ENCODE data around the gene P2RY8.

GRCh38 chrX:1511829-1512228 is 25.2 kb downstream of the P2RY8 start:
- no peak for TF ChIP-seq CTCF (IDR thresholded peaks at IDR 0.05)
- no peak for TF ChIP-seq POLR2AphosphoS5 (IDR thresholded peaks at IDR 0.05)
